Heart right ventricle (tissue), 16 donors: Measurements from ENCODE around the gene FGFBP2. TPM values are rescaled to one million over a fixed set of nuclear protein-coding genes. Genes with fewer than 3 reads are reported as not detected.

Source experiments
- ATAC-seq, 8 donors: fragments of 200-7000 bp; cut with Tn5 transposase; one replicate each; pipeline ENCODE4 v1.9.1; 2020; ENCODE audit warnings: mild to moderate bottlenecking in 8 of 8, moderate library complexity in 8 of 8, moderate number of reproducible peaks in 1 of 8
- DNase-seq, 2 donors: peaks; one replicate each; pipeline ENCODE4 v3.0.0-alpha.2; 2020
- H3K27ac ChIP-seq, 10 donors: fragments of 200-600 bp; sonication (generic) in 2 of 10; one replicate each; pipeline versions ENCODE4 v1.5.0 to v1.8.0; 2020 to 2022; ENCODE audit warnings: mild to moderate bottlenecking in 3 of 10
- H3K27me3 ChIP-seq, 7 donors: fragments of 200-600 bp; one replicate each; pipeline ENCODE4 v1.8.0; 2021 to 2022; ENCODE audit warnings: mild to moderate bottlenecking in 2 of 7
- H3K36me3 ChIP-seq, 9 donors: fragments of 200-600 bp; sonication (generic) in 1 of 9; one replicate each; pipeline versions ENCODE4 v1.5.0 to v1.8.0; 2020 to 2022; ENCODE audit warnings: mild to moderate bottlenecking in 2 of 9
- H3K4me1 ChIP-seq, 9 donors: fragments of 200-600 bp; sonication (generic) in 1 of 9; one replicate each; pipeline versions ENCODE4 v1.5.0 to v1.8.0; 2020 to 2022; ENCODE audit warnings: mild to moderate bottlenecking in 4 of 9
- H3K4me3 ChIP-seq, 10 donors: fragments of 200-600 bp; sonication (generic) in 2 of 10; one replicate each; pipeline versions ENCODE4 v1.5.0 to v1.8.0; 2020 to 2022; ENCODE audit warnings: mild to moderate bottlenecking in 7 of 10, moderate library complexity in 2 of 10
- H3K9me3 ChIP-seq, 11 donors: fragments of 200-600 bp in 10 of 11; sonication (generic) in 2 of 11; one replicate each; pipeline versions ENCODE4 v1.5.0 to v1.8.0; 2013 to 2022; ENCODE audit warnings: mild to moderate bottlenecking in 2 of 11, control low read depth in 1 of 11, moderate library complexity in 1 of 11
- CTCF ChIP-seq, 9 donors: fragments of 200-600 bp; sonication (generic) in 2 of 9; IDR thresholded peaks; one replicate each; pipeline versions ENCODE4 v1.5.0 to v1.8.0; 2021 to 2022; ENCODE audit warnings: antibody characterized with exemption in 9 of 9, mild to moderate bottlenecking in 5 of 9, moderate library complexity in 1 of 9
- WGBS, 2 donors: extraction: QIAGEN DNeasy Blood & Tissue Kit; methylation state at CpG; one replicate each; pipeline ENCODE4 v1.1.7; 2013; ENCODE audit warnings: inconsistent platforms in 1 of 2; 5-methylcytosine and 5-hydroxymethylcytosine counted together
- intact Hi-C, 10 donors: fragments of 100-400 bp; cut with DNase I; formaldehyde crosslinking; loops; one replicate each; pipeline versions ENCODE4 v1.11.1 to v1.14.2; 2022
- polyA plus RNA-seq, 2 donors: library from polyadenylated mRNA; stranded (reverse); fragments of 200-250 nt; gene quantifications; one replicate each; pipeline ENCODE4 v1.2.3, GENCODE V29; 2013
- total RNA-seq, 10 donors: library from RNA; stranded (reverse); fragmentation: NEBNext Ultra II Directional in 3 of 10; extraction: Animal tissue kit (Norgen Biotek cat#: 25700) in 3 of 10; gene quantifications; one replicate each; pipeline versions ENCODE4 v1.2.1 to v1.2.4, GENCODE V29; 2021 to 2023
- donor health status: Arrhythmogenic right ventricular cardiomyopathy.
- donor health status: ischemic (EF 13 %, LVEDD 7.1; RV severe dilation, severe dysfunction).
- donor health status: healthy with polysubstance abuse.
- donor health status: DM: no; HTN: yes; CAD: no.
- donor health status: DM: no; HTN: no; CAD: no.
- donor health status: ischemic (EF 25% LVEDD 6.9; RV normal size, moderate dysfunction).
- donor health status: ischemic (EF 25% LVEDD 5.7; RV mildly dilated, moderate dysfunction).
- donor health status: healthy.
- donor health status: DM: yes; HTN: yes; CAD: no.
- donor health status: Ischemic cardiomyopathy.
- donor health status: ischemic (EF 35%, LVEDD 5.7; RV mildly dilated, moderate dysfunction).
- donor health status: nonischemic (EF 11% LVEDD 7.7; RV severe dilation, severe dysfunction).
- donor health status: DM: yes; HTN: yes; CAD: no.
- donor health status: PGD.
- donor health status: ischemic (EF 29% LVEDD 5.4; RV normal size, mild dysfunction).
- donor health status: nonischemic (EF 23%, LVEDD 6.1; RV moderate dilation, normal function).

The FGFBP2 gene
- total and polyA plus RNA-seq, 12 donors = 0.32 to 15.8 (median 1.6) TPM

GRCh38 chr4:15926486-15926885, 36.5 kb downstream of the FGFBP2 start:
- no peak for DNase-seq
- H3K4me1 ChIP-seq = no peaks in the 10 kb centered on the region
- no peak overlapping the region for H3K27ac ChIP-seq
- TF ChIP-seq CTCF (IDR thresholded peaks at IDR 0.05) = no peak
- no peaks in the 10 kb centered on the region for H3K9me3 ChIP-seq
- intact Hi-C loops = no loop called here
- ATAC-seq = no peak
- H3K4me3 ChIP-seq = no peak overlapping the region
- no peaks in the 10 kb centered on the region for H3K36me3 ChIP-seq
- 58 to 59% methylated on average over 7 of the region's 7 CpGs for WGBS, 2 donors
- H3K27me3 ChIP-seq = peaks cover 0 to 22% (median 13%) of the 10 kb centered on the region in 7 donors

- ATAC-seq = no peak
- Histone ChIP-seq H3K36me3 (no peaks in the 10 kb centered on the region), H3K9me3 (no peaks in the 10 kb centered on the region), H3K27ac (no peak overlapping the region), H3K4me1 (no peaks in the 10 kb centered on the region), H3K4me3 (no peak overlapping the region), H3K27me3 (peaks cover 0 to 21% (median 12%) of the 10 kb centered on the region in 7 donors)
- intact Hi-C loops = no loop called here
- 57 to 64% methylated on average over 3 of the region's 3 CpGs for WGBS, 2 donors
- DNase-seq = no peak
- TF ChIP-seq CTCF (IDR thresholded peaks at IDR 0.05) = no peak
Measured at GRCh38 chr4:15925830-15926229, 37.1 kb downstream of the FGFBP2 start.

GRCh38 chr4:15921592-15921932, 41.4 kb downstream of the FGFBP2 start:
- 92 to 95% methylated on average over 1 of the region's 1 CpG for WGBS, 2 donors
- DNase-seq = no peak
- H3K36me3 ChIP-seq = no peaks in the 10 kb centered on the region
- H3K4me3 ChIP-seq = no peak overlapping the region
- H3K9me3 ChIP-seq = no peaks in the 10 kb centered on the region
- ATAC-seq = no peak
- peaks cover 0 to 27% (median 15%) of the 10 kb centered on the region in 7 donors for H3K27me3 ChIP-seq
- no peaks in the 10 kb centered on the region for H3K4me1 ChIP-seq
- no peak for TF ChIP-seq CTCF (IDR thresholded peaks at IDR 0.05)
- intact Hi-C loops = no loop called here
- no peak overlapping the region for H3K27ac ChIP-seq

GRCh38 chr4:15920723-15921591, 42.0 kb downstream of the FGFBP2 start:
- Histone ChIP-seq H3K27me3 (peaks cover 0 to 27% (median 15%) of the 10 kb centered on the region in 7 donors), H3K27ac (no peak overlapping the region), H3K9me3 (no peaks in the 10 kb centered on the region), H3K4me1 (no peaks in the 10 kb centered on the region), H3K4me3 (no peak overlapping the region), H3K36me3 (no peaks in the 10 kb centered on the region)
- intact Hi-C loops = no loop called here
- 56 to 57% methylated on average over 4 of the region's 4 CpGs for WGBS, 2 donors
- DNase-seq (peak in 1 of 2 donors; percentile 12), ATAC-seq (peak in 3 of 8 donors; percentile 17 to 90 (median 64))
- no peak for TF ChIP-seq CTCF (IDR thresholded peaks at IDR 0.05)
